ENCODE results near the gene EFCAB8.
"Not testable (repeated sequence)": the region's sequence is repeated elsewhere in the genome, so short reads cannot be mapped to it uniquely, and the experiment has no call there.

The EFCAB8 gene

DNA sequence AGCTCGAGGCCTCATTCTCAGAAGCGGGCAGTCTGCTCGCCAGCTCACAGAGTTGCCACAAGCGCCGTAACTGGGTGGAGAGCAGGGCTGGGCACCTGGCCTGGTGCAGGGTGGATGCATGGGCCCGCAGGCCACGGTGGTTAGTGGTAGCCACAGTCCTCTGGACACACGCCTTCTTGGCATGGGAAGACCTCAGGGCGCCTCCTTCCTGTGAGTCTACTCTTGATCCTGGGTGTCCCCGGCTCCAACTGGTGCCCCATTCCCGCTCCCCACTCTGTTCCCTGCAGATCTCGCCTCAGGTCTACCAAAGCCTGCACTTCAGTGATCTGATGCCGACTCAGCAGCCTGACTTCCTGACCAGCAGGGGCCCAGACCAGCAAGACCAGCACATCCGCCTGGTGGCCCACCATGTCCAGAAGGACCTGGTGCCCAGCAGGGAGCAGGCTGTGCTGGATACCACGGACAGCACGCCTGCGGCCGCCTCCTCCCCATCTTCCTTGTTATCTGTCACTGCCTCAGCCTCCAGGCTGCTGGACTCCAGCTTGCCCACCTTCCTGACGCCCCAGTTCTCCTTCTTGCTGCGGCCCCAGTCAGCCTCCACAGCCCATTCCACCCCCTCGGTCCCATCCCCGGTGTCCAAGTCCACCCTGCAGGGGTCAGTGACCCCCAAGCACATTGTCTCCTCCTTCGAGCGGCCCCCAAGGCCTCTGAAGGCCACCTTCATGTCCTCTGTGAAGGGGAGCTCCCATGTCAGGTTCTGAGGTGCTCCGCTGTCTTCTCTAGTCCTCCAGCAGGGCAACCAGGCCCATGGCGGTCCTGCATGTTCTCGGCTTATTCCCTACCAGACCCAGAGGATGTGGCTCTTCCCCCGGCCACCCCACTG is 102.4 kb downstream of the EFCAB8 start:
- DNase-seq: no peak

DNA sequence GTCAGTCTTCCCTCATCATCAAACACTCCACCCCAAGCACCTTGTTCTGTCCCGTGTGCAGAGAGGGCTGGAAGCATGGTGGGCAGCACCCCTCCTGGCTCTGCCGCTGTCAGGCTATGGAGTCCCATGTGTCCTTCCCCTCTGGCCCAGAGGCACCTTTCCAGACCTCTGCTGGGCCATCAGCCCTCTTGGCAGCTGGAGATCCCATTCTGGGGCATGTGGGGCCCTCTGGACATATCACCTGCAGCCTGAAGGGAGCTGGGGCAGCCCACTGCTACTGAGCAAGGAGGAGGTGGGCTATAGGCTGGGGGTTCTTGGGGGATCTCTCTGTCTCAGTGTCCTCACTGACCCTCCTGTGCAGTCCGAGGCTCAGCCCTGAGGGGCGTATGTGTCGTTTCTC is 103.3 kb downstream of the EFCAB8 start:
- no peak for DNase-seq

DNA sequence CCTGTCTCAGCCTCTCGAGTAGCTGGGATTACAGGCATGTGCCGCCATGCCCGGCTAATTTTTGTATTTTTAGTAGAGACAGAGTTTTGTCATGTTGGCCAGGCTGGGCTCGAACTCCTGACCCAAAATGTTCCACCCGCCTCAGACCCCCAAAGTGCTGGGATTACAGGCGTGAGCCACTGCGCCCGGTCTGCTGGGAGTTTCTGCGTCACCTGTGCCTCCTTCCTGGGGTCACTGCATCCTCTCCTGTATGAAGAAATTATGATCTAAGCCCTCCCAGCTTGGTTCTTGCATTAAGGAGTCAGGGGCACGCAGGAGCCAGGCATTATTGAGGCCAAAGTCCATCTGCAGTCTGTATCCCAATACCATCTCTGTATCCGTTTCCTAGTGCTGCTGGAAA is 103.9 kb downstream of the EFCAB8 start:
- not testable (repeated sequence) for DNase-seq

DNA sequence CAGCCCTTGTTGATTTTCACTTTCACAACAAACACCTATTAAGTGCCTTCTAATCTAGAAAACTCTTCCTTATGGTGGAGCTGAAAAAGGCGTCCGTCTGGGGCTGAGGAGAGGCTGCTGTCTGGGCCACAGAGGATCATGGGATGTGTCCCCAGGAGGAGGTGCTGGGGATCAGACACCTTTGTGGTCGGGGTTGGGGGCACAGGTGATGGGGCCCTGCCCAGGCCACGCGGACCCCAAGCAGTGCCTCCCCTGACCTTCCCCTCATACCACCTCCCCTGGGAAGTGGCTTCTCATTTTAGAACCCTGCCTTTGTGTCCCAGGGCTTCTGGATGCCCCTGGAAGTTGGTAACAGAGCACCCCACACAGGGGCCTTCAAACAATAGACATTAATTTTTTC is 104.5 kb downstream of the EFCAB8 start:
- no peak for DNase-seq

DNA sequence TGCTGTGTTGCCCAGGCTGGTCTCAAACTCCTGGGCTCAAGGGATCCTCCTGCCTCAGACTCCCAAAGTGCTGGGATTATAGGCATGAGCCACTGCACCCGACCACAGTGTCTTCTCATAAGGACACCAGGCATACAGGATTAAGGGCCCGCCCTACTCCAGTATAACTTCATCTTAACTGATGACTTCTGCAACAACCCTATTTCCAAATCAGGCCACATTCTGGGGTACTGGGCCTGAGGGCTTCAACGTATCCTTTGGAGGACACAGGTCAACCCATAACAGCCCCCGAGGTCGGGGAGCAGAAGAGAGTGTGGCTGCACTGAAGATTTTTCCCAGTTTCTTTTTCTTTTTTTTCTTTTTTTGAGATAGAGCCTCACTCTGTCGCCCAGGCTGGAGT is 105.9 kb downstream of the EFCAB8 start:
- no peak for DNase-seq

DNA sequence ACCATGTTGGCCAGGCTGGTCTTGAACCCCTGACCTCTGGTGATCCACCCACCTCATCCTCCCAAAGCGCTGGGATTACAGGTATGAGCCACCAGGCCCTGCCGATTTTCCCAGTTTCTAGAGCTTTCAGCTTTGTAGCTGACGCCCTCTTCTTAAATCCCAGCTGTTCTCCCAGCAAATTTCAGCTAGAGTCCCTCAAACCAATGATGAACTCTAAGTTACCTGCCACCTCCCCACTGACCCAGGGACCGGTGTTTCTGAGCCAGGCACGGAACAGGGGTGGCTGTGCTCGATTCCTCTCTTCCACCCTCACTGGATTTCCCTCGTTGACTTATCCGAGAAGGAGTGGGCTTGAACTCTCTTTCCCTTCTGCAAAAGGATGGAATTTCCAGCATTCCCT is 106.4 kb downstream of the EFCAB8 start:
- no peak for DNase-seq

DNA sequence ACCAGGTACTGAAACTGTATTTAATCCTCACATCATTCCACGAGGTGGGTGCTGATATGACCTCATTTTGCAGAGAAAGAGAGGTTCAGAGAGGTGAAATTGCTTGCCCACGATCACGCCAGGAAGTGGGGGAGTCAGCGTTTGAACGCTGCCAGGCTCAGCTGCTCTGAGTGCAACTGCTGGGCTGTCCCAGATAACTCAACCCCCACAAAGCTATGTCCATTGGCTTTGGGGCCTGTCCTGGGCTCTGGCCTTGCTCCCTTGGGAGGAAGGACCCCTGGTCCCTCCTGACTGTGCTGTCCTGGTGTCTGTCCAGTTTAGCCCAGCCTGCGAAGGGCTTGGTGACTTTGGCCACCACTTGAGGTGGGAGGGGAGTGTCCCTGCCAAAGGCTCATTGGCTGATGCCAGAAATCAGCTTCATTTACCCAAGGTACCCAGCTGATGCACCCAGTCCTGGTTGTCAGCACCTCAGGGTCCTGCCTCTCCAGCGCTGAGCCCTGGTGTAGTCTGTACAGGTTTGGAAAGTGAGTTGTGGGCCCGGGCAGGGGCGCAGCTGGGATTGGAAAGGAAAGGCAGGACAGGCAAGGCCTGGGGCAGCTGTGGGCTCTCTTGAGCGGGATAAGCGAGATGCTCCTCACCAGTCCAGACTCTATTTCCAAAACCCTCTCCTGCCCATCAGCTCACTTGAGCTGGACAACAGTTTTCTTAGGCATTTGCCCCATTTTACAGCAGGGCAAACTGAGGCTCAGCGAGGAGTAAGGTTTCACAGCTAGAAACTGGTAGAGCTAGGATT is 107.1 kb downstream of the EFCAB8 start:
- no peak for DNase-seq

DNA sequence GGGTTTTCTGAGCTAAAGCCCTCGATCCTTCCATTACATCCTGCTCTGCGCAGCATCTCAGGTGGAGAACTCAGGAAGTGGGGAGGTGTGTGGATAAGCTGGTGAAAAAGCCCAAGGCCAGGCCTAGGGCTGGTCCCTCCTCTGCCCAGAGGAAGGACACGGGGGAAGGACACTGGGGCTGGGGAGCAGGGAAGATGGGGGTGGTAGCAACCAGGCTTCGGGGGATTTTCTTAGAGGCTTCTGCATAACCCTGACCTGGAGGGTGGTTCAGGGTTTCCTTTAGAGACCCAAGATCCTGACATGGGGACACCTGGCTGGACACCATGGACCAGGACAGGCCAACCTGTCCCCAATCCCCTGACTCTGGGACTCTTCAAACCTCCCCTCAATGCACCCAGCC is 107.7 kb downstream of the EFCAB8 start:
- DNase-seq: no peak

DNA sequence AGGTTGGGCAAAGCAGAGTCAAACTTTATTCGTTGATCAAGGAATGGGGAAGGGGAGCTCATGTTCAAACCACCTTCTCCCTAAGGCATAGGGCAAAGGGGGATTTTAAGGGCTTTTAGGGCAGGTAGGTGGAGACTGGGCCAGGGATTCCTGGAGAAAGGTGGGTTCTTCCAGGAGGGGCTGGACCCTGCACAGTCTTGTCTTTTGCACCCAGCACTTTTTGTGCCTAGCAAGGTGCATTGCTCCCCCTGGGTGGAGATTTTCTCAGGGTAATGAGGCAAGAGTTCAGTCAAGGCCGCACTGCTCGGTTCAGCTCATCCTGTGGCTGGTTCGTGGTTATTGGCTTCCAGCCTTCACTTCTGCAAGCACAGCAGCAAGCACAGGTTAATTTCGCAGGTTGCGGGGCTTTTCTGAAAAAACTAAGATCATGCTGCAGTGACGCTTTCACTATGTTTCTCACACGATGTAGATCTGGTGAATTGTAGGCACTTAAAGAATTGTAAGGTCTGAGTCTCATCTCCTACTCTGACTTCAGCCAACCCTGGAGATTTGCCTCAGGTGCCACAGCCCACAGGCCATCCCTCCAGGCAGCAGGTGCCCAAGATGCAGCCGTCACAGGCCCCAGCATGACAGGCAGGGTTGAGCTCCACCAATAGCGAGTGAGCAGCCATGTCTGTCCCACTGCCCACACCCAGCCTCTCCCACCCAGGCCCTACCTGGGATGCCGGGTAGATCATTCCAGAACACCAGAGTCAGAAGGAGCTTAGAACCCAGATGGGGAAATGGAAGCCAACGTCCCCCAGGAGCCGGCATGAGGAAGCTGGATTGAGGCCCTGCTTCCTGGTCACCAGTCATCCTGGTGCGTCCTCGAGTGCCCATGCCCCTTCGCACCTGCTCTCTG is 108.4 kb downstream of the EFCAB8 start:
- DNase-seq: no peak

DNA sequence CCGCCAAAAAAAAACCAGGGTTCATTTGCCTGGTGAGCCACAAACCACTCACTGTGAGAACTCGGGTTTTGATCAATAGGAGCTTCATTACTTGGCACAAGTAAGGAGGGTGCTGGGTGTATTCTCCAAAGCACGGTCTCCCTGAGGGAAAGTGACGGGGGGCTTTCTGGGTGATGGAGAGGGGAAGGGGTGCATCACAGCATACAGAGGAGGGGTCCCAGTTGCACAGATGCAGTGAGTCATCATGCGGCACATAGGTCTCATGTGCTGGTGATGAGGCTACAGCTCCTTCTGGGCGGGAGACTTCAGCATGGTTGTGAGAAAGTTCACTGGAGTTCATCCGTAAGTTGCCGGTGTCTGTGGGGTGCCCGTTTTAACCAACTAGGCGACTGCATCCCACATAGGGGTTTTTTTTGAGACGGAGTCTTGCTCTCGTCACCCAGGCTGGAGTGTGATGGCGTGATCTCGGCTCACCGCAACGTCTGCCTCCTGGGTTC is 109.3 kb downstream of the EFCAB8 start:
- DNase-seq: no peak

DNA sequence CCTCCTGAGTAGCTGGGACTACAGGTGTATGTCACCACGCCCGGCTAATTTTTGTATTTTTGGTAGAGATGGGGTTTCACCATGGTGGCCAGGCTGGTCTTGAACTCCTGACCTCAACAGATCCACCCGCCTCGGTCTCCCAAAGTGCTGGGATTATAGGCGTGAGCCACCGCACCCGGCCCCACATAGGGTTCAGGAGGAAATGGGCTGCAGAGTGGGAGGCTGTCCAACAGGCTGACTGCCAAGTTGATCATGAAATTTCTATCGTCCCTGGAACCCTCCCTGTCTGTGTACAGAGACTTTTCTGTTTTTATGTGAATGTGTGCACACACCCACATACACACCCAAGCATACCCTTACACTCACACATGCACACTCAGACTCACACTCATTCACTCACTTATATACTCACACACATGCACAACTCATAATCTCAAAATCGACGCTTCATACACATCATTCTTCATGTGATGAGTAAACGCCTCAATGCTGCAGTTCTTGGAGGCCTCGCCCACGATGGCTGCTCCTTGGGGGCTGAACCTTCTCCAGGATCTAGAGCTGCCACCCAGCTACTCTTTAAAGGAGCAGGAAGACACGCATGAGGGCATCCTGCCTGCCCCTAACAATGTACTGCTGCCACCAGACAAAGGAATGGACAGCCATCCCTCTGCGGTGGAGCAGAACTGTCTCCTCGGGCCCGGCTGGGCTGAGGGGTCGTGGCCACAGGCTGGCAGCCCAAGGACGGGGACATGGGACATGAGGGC is 109.9 kb downstream of the EFCAB8 start:
- DNase-seq: no peak

DNA sequence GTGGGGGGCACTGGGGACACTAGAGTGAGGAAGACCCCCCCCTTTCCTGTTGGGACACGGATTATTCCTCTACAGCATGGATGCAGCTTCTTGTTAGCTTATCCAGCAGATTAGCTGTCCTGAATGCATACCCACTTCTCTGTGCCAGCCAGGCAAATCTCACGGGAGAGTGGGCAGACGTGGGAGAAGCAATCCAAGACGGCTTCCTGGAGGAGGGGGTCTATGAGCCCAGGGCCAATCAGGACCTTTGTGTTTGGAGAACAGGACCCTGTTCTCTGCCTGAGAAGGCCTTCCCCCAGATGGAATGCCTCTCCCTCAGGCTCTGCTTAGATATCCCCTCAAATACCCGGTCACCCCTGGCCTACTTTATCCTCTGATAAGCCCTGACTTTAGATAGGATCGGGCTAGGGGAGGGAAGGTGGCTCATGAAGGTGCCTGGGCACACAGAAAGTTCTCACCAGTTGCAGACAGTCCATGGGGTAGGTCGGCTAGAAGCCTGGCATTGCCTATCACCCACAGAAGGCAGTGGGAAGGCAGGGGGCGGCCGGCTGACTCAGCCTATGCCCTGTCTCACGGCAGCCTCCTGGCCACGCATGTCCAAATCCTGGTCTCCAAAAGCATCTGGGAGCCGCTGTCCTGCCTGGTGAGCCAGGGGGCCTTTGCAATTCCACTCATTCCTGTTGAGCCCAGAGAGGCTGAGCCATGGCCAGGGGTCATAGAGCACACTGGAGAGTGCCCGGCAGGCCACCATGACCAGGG is 110.8 kb downstream of the EFCAB8 start:
- DNase-seq: no peak

DNA sequence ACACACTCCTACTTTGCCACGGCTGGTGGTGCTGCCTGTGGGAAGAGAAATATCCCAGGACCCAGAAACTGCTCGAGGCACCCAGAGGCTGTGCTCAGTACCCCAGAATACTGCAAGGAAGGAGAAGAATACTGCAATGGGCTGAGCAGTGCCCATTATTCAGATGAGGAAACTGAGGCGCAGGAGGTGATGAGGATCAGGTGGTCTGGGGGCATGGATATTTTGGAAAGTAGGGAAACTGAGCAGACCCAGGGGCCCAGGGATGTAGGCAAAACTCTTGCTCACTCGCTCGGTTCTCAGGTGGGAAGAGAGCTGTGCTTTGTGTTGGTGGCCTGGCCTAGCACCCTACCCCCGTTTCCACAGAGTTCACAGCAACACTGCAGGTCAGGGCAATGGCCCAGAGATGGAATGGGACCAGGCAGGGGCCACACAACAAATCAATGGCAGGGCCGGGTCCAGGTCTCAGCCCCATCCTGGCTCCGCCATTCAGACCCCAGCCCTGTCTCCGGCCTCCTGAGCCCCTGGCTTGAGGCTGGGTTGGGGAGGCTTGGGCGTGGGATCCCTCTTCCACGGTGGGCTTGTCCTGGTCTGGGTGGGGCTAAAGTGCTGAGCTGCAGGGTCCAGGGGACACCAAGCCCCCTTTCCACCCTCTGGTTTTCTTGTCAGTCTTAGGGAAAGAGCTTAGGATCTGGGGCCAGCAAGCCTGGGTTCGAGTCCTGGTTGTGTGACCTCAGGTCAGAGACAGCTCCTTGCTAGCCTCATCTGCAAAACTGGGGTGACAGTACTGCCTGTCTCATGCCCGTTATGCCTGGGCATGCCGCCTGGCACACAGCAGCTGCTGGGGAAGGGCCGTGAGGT is 111.6 kb downstream of the EFCAB8 start:
- DNase-seq: no peak

DNA sequence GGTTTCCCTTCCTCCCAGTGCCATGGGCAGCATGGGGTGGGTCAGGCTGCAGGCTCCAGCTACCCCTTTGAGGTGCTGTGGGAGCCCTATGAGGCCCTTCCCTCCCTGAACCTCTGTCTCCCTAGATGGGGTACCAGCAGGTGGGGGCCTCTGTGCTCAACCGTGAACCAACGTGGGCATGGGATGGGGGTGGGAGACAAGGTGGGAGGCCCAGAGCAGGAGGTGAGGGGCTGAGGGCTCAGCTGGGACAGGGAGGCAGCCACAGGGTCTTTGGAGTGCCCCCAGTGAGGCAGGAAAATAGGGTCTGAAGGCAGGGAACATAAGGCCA is 112.2 kb downstream of the EFCAB8 start:
- DNase-seq: no peak

DNA sequence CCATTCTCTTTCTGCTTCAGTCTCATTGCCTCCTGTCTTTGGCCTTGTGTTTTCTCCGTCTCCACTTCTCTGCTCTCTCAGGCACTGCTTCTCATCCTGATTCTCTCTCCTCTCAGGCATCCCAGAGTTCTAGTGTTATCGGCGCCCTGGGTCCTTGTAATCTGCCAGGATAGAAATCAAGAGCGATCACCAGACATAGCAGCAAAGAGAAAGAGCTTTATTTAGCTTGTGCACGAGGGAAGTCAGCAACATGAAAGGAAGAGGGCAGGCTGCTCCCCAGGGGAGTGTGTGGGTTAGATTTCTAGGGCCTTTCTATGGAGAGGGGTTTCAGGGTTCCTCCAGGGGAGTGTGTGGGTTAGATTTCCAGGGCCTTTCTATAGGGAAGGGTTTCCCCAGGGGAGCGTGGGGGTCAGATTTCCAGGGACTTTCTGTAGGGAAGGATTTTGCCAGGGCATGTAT is 113.0 kb downstream of the EFCAB8 start:
- peak; percentile 25 for DNase-seq

DNA sequence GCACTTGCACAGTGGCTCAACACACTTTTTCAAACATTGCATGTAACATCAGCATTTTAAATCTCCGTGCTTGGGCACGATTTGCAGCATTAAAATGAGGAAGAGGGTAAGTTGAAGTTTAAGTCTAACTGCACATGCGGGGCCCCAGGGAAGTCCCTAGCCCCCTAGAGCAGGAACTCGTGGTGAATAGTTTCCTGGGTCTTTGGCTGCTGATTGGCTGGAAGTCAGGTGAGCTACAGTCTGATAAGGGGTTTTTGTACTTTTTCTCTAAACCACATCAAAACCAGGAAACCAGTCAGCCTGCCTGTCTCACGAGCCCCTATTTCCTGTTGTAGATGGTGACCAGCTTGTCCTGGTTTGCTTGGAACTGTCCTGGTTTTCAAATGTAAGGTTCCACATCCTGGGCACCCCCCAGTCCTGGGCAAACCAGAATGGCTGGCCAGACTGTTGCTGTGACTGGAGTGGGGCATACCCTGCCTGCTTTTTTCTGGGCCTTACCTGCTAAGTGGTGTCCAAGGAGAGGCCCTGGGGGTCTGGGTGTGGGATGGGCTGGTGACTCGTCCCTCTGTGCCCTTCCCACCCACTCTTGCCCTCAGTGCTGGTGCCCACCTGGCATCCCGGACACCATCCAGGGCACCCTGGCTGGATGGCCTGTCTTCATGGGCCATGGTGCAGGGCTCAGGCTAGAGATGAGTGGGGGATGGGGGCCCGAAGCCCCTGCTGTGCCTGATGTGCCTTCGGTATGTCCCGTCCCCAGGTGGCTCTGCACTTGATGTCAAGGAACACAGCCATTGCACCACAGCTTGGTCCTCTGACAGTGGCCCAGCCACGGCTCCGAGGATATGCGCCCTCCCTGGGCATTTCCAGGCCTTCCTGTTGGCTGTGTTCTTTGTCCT is 113.7 kb downstream of the EFCAB8 start:
- DNase-seq: no peak

DNA sequence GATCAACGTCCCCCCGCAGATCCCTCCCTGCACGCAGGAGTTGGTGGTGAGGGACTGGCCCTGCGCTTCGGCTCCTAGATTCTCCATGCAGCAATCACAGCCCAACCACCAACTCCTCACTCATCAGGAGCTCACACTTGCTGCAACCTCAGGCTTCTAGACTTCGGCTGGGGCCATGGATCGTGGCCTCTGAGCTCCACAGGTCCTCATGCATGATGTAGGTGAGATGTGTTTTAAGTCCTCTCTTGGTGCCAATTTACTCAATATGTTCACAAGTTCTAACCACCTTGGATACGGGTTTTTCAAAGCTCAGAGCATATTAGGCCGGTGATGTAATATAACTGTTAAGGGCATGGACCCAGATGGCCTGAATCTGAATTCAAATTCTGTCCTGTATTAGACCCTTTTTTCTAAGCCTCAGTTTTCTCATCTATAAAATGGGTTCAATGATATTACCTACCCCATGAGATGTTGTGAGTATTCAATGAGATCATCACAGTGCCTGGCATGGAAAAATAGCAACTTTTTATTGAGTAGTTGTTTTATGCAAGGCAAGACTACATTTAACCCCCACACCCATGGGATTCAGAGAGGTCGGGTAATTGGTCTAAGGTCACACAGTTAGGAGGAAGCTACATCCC is 114.5 kb downstream of the EFCAB8 start:
- no peak for DNase-seq

DNA sequence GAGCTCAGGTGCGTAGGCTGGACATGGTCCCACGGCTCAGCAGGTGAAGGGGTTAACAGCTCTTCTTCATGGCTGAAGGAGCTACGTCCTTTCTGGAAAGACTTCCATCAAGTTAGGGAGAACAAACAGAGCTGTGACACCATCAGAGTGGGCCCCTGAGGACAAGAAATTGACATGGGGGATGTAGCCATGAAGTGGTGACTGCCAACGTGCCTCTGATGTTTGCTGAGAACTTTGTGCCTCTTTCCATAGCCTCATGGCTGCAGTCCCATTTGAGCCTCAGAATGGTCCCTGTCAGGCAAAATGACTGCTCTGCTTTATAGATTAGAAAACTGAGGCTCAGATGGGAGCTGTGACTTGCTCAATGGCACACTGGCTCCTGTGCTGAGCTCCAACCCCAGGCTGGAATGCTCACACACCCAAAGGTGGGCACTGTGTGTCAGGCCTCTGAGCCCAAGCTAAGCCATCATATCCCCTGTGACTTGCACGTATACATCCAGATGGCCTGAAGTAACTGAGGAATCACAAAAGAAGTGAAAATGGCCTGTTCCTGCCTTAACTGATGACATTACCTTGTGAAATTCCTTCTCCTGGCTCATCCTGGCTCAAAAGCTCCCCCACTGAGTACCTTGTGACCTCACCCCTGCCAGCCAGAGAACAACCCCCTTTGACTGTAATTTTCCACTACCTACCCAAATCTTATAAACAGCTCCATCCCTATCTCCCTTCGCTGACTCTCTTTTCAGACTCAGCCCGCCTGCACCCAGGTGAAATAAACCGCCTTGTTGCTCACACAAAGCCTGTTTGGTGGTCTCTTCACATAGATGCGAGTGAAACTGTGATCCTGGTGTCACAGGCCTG is 115.7 kb downstream of the EFCAB8 start:
- DNase-seq: not testable (repeated sequence)
